ENCODE data around the gene DNAAF1. TPM values are rescaled to one million over a fixed set of nuclear protein-coding genes. Genes with fewer than 3 reads are reported as not detected.

The DNAAF1 gene
- total RNA-seq, 1 experiment from 2014 or later, result not detected

DNA sequence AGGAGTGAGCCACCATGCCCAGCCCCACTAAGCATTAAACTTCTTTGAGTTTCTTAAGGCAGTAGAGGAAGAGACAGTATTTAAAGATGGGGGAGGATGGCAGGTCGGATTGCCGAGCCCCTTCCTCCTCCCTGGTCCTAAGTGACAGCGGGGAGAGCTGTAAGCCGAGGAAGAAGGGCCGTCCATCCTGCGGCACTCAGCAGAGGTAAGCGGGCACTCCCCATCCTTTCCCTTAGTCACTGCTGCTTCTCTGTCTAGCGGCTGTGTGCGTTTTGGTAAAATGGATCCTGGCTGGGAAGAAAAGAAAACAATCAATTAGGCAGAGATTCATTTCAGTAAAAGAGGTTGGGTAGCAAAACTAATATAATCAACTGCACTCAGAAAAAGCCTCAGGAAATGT lies 13.9 kb downstream of the DNAAF1 start:
- H3K27me3 ChIP-seq (ENCODE audit: control insufficient read depth, insufficient read depth, low read length), result no peaks in the 10 kb centered on the region
- ATAC-seq (no peak), DNase-seq (ENCODE audit: low read depth, low spot score) (no peak)
- ChIA-PET POLR2A (no interaction called here), CTCF (no interaction called here)
- H3K4me1 ChIP-seq (ENCODE audit: control insufficient read depth, insufficient read depth, low read length), result no peaks in the 10 kb centered on the region; the same call in 1 of the 2 replicates
- no peaks in the 10 kb centered on the region for H3K36me3 ChIP-seq (ENCODE audit: control insufficient read depth, insufficient read depth, low read length)
- TF ChIP-seq, protein P1, sequence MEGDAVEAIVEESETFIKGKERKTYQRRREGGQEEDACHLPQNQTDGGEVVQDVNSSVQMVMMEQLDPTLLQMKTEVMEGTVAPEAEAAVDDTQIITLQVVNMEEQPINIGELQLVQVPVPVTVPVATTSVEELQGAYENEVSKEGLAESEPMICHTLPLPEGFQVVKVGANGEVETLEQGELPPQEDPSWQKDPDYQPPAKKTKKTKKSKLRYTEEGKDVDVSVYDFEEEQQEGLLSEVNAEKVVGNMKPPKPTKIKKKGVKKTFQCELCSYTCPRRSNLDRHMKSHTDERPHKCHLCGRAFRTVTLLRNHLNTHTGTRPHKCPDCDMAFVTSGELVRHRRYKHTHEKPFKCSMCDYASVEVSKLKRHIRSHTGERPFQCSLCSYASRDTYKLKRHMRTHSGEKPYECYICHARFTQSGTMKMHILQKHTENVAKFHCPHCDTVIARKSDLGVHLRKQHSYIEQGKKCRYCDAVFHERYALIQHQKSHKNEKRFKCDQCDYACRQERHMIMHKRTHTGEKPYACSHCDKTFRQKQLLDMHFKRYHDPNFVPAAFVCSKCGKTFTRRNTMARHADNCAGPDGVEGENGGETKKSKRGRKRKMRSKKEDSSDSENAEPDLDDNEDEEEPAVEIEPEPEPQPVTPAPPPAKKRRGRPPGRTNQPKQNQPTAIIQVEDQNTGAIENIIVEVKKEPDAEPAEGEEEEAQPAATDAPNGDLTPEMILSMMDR (IDR thresholded peaks at IDR 0.05), result no peak
- TF ChIP-seq, protein P2, sequence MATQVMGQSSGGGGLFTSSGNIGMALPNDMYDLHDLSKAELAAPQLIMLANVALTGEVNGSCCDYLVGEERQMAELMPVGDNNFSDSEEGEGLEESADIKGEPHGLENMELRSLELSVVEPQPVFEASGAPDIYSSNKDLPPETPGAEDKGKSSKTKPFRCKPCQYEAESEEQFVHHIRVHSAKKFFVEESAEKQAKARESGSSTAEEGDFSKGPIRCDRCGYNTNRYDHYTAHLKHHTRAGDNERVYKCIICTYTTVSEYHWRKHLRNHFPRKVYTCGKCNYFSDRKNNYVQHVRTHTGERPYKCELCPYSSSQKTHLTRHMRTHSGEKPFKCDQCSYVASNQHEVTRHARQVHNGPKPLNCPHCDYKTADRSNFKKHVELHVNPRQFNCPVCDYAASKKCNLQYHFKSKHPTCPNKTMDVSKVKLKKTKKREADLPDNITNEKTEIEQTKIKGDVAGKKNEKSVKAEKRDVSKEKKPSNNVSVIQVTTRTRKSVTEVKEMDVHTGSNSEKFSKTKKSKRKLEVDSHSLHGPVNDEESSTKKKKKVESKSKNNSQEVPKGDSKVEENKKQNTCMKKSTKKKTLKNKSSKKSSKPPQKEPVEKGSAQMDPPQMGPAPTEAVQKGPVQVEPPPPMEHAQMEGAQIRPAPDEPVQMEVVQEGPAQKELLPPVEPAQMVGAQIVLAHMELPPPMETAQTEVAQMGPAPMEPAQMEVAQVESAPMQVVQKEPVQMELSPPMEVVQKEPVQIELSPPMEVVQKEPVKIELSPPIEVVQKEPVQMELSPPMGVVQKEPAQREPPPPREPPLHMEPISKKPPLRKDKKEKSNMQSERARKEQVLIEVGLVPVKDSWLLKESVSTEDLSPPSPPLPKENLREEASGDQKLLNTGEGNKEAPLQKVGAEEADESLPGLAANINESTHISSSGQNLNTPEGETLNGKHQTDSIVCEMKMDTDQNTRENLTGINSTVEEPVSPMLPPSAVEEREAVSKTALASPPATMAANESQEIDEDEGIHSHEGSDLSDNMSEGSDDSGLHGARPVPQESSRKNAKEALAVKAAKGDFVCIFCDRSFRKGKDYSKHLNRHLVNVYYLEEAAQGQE (IDR thresholded peaks at IDR 0.05; ENCODE audit: insufficient read depth in 1 of 2, low read depth in 2 of 2, low read length in 1 of 2), result no peak
- TF ChIP-seq TCF7L2 (IDR thresholded peaks at IDR 0.05; ENCODE audit: low read depth, low read length) (no peak), POLR2AphosphoS5 (IDR thresholded peaks at IDR 0.05; ENCODE audit: low read depth, low read length) (no peak), SIN3A (IDR thresholded peaks at IDR 0.05; ENCODE audit: borderline replicate concordance, insufficient read depth, low read depth, low read length) (no peak)
- no peak overlapping the region for H3K27ac ChIP-seq (ENCODE audit: low read length)
- in situ Hi-C loops (cut with HindIII; ENCODE audit: low pct_unique_long_range_greater_than_20kb, low sequenced_read_pairs) (no loop called here), intact Hi-C loops (cut with micrococcal nuclease; ENCODE audit: unreplicated experiment) (no loop called here)
- H3K9me3 ChIP-seq (ENCODE audit: control insufficient read depth, insufficient read depth, low read depth, low read length), result no peaks in the 10 kb centered on the region
- BruUV-seq (replicated peaks), result no TSS peak
- H3K4me3 ChIP-seq (ENCODE audit: low read depth in 2 of 2, low read length in 2 of 2), result no peak overlapping the region

DNA sequence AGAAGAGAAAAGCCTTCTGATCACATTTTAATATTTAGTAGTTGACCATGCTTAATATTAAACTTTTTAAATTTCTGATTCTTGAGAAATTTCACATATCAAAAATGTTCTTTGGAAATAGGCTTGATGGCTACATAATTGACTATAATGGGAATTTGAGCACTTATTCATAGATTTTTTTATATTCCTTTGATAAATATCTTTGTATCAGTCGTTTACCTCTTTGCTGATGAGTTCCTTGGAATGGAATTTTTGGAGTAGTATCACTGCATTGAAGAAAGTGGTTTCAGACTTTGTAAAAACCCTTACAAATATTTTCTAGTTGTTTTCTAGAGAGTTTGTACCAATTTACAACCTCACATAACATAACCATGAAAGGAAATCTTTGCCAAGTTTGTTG lies 14.7 kb downstream of the DNAAF1 start:
- TF ChIP-seq SIN3A (IDR thresholded peaks at IDR 0.05; ENCODE audit: borderline replicate concordance, insufficient read depth, low read depth, low read length), result no peak
- TF ChIP-seq, protein P2 (IDR thresholded peaks at IDR 0.05; ENCODE audit: insufficient read depth in 1 of 2, low read depth in 2 of 2, low read length in 1 of 2), result no peak
- no peak for TF ChIP-seq TCF7L2 (IDR thresholded peaks at IDR 0.05; ENCODE audit: low read depth, low read length)
- TF ChIP-seq, protein P1 (IDR thresholded peaks at IDR 0.05), result no peak
- no peak for TF ChIP-seq POLR2AphosphoS5 (IDR thresholded peaks at IDR 0.05; ENCODE audit: low read depth, low read length)
- Histone ChIP-seq H3K4me3 (ENCODE audit: low read depth in 2 of 2, low read length in 2 of 2) (no peak overlapping the region), H3K36me3 (ENCODE audit: control insufficient read depth, insufficient read depth, low read length) (no peaks in the 10 kb centered on the region), H3K4me1 (ENCODE audit: control insufficient read depth, insufficient read depth, low read length) (no peaks in the 10 kb centered on the region; the same call in 1 of the 2 replicates), H3K9me3 (ENCODE audit: control insufficient read depth, insufficient read depth, low read depth, low read length) (no peaks in the 10 kb centered on the region), H3K27ac (ENCODE audit: low read length) (no peak overlapping the region), H3K27me3 (ENCODE audit: control insufficient read depth, insufficient read depth, low read length) (no peaks in the 10 kb centered on the region)
- POLR2A ChIA-PET, result no interaction called here
- ATAC-seq (no peak), DNase-seq (ENCODE audit: low read depth, low spot score) (no peak)
- no TSS peak for BruUV-seq (replicated peaks)
- intact Hi-C loops (cut with micrococcal nuclease; ENCODE audit: unreplicated experiment), result no loop called here
- CTCF ChIA-PET, result no interaction called here
- in situ Hi-C loops (cut with HindIII; ENCODE audit: low pct_unique_long_range_greater_than_20kb, low sequenced_read_pairs), result no loop called here
